SK-N-SH treated with all-trans-retinoic acid at 6 μM for 48 hours (cell line): ENCODE results near the gene TFPI2.

ENCODE experiments used
- CSDC2 ChIP-seq: fragments of 250-450 bp; sonication (Bioruptor Pico); IDR thresholded peaks from 2 replicates; pipeline ENCODE4 v1.5.0; 2020; ENCODE audit warnings: mild to moderate bottlenecking, moderate library complexity
- ISL1 ChIP-seq: fragments of 250-450 bp; sonication (Bioruptor Pico); IDR thresholded peaks from 2 replicates; pipeline ENCODE4 v2.1.2; 2022; ENCODE audit warnings: mild to moderate bottlenecking, moderate library complexity
- TCF4 ChIP-seq: fragments of 250-450 bp; sonication (Bioruptor Pico); IDR thresholded peaks from 2 replicates; pipeline ENCODE4 v1.8.0; 2021; ENCODE audit warnings: mild to moderate bottlenecking, moderate library complexity, borderline replicate concordance
- ZFP3 ChIP-seq: fragments of 250-450 bp; sonication (Bioruptor Pico); IDR thresholded peaks from 2 replicates; pipeline ENCODE4 v1.5.0; 2020; ENCODE audit warnings: mild to moderate bottlenecking, moderate library complexity
- ZNF565 ChIP-seq: fragments of 450-650 bp; formaldehyde crosslinking; conservative IDR thresholded peaks from 2 replicates; pipeline ENCODE4 v1.5.0; 2020; ENCODE audit warnings: low read depth, mild to moderate bottlenecking, moderate library complexity
- ZNF8 ChIP-seq: fragments of 450-650 bp; formaldehyde crosslinking; IDR thresholded peaks from 2 replicates; pipeline ENCODE4 v1.5.0; 2020; ENCODE audit warnings: mild to moderate bottlenecking, moderate library complexity
- TF ChIP-seq, protein P1 (sequence below): fragments of 250-450 bp; sonication (Bioruptor Pico); IDR thresholded peaks from 2 replicates; pipeline ENCODE4 v1.8.0; 2020; ENCODE audit warnings: mild to moderate bottlenecking, moderate library complexity, borderline replicate concordance
- TF ChIP-seq, protein P2 (sequence below): fragments of 250-450 bp; sonication (Bioruptor Pico); IDR thresholded peaks from 2 replicates; pipeline ENCODE4 v1.5.1; 2021; ENCODE audit warnings: mild to moderate bottlenecking, moderate library complexity
- TF ChIP-seq, protein P3 (sequence below): fragments of 250-450 bp; sonication (Bioruptor Pico); IDR thresholded peaks from 2 replicates; pipeline ENCODE4 v1.5.1; 2020; ENCODE audit warnings: low read depth, mild to moderate bottlenecking, moderate library complexity

DNA sequence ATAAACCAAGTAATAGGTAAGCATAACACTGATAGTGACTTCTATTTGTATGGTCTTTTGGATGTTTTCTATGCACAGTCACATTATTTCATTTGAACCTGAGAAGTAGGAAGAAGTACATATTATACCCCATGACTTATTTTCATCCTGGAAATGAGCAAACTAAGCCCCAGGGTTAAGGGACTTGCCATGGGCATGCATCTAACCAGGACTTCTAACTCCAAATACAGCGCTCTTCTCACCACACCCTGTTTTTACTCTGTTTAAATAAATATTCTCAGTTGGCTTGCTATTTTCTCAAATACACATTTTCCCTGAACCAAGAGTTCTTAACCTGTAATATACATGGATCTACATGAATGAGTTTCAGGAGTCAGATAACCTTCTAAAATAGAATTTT is 47.3 kb upstream of the TFPI2 start:
- TF ChIP-seq ISL1 (CRISPR knock-in tag) = no peak
- TF ChIP-seq, protein P1, sequence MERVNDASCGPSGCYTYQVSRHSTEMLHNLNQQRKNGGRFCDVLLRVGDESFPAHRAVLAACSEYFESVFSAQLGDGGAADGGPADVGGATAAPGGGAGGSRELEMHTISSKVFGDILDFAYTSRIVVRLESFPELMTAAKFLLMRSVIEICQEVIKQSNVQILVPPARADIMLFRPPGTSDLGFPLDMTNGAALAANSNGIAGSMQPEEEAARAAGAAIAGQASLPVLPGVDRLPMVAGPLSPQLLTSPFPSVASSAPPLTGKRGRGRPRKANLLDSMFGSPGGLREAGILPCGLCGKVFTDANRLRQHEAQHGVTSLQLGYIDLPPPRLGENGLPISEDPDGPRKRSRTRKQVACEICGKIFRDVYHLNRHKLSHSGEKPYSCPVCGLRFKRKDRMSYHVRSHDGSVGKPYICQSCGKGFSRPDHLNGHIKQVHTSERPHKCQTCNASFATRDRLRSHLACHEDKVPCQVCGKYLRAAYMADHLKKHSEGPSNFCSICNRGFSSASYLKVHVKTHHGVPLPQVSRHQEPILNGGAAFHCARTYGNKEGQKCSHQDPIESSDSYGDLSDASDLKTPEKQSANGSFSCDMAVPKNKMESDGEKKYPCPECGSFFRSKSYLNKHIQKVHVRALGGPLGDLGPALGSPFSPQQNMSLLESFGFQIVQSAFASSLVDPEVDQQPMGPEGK (CRISPR knock-in tag) = no peak
- TF ChIP-seq ZNF565 (CRISPR knock-in tag) = no peak
- TF ChIP-seq ZNF8 (CRISPR knock-in tag) = no peak
- TF ChIP-seq, protein P2, sequence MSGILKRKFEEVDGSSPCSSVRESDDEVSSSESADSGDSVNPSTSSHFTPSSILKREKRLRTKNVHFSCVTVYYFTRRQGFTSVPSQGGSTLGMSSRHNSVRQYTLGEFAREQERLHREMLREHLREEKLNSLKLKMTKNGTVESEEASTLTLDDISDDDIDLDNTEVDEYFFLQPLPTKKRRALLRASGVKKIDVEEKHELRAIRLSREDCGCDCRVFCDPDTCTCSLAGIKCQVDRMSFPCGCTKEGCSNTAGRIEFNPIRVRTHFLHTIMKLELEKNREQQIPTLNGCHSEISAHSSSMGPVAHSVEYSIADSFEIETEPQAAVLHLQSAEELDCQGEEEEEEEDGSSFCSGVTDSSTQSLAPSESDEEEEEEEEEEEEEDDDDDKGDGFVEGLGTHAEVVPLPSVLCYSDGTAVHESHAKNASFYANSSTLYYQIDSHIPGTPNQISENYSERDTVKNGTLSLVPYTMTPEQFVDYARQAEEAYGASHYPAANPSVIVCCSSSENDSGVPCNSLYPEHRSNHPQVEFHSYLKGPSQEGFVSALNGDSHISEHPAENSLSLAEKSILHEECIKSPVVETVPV (CRISPR knock-in tag) = no peak
- no peak for TF ChIP-seq TCF4
- no peak for TF ChIP-seq ZFP3
- TF ChIP-seq, protein P3, sequence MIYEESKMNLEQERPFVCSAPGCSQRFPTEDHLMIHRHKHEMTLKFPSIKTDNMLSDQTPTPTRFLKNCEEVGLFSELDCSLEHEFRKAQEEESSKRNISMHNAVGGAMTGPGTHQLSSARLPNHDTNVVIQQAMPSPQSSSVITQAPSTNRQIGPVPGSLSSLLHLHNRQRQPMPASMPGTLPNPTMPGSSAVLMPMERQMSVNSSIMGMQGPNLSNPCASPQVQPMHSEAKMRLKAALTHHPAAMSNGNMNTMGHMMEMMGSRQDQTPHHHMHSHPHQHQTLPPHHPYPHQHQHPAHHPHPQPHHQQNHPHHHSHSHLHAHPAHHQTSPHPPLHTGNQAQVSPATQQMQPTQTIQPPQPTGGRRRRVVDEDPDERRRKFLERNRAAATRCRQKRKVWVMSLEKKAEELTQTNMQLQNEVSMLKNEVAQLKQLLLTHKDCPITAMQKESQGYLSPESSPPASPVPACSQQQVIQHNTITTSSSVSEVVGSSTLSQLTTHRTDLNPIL (CRISPR knock-in tag) = no peak
- TF ChIP-seq CSDC2 (CRISPR knock-in tag) = no peak
